ENCODE data around the gene PCSK4. TPM values are rescaled to one million over a fixed set of nuclear protein-coding genes. Genes with fewer than 3 reads are reported as not detected.
A peak's percentile ranks its signal among the peaks of the same experiment; 100 is the strongest.

PCSK4 gene
- total RNA-seq, 1 experiment from 2014 or later, result 9.9 TPM

DNA sequence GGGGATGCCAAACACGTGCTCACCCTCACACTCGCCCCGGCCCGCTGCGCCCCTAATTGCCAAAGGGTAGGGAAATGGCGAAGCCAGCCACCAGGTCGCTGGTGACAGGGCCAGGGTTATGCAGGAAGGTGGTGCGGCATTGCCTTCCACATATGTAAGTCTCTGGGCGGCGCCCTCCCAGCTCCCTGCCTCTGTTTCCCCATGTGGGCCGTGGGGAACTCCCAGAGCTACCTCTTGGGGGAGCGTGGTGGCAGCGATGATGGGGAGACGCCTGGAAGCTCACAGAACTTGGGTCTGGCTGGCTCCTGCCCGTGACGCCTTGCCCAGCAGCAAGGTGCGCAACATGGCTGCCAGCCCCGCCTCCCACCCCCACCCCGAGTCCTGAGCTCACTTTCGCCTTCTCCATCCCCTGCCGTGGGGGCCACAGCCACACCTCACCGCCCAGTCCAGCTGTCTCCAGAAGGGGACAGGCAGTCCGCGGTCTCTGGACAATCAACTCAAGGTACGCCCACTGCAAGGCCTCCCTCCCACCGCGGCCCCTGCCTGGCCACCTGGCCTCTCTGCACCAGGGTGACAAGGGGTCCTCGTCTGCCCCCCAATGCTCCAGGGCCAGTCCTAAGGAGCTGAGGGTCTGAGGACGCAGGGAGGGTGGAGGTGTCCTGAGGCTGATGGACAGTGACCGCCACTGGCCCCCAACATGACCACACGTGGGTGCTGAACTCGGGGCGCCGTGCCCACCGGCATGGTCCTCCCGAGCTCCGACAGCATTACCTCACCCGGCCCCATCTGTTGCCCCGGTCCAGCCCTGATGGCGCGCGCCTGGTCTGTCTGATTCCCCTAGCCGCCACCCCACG, 17.7 kb downstream of the PCSK4 start:
- Histone ChIP-seq H3K36me3 (ENCODE audit: control insufficient read depth, insufficient read depth, low read length) (no peaks in the 10 kb centered on the region), H3K4me1 (ENCODE audit: control insufficient read depth, insufficient read depth, low read length) (peaks cover 3% of the 10 kb centered on the region), H3K4me3 (ENCODE audit: low read depth in 2 of 2, low read length in 2 of 2) (no peak overlapping the region), H3K27ac (ENCODE audit: low read length) (no peak overlapping the region), H3K9me3 (ENCODE audit: control insufficient read depth, insufficient read depth, low read depth, low read length) (no peaks in the 10 kb centered on the region), H3K27me3 (ENCODE audit: control insufficient read depth, insufficient read depth, low read length) (no peaks in the 10 kb centered on the region)
- in situ Hi-C loops (cut with HindIII; ENCODE audit: low pct_unique_long_range_greater_than_20kb, low sequenced_read_pairs) (no loop called here), intact Hi-C loops (cut with micrococcal nuclease; ENCODE audit: unreplicated experiment) (no loop called here)
- no peak for TF ChIP-seq POLR2AphosphoS5 (IDR thresholded peaks at IDR 0.05; ENCODE audit: low read depth, low read length)
- no peak for TF ChIP-seq SIN3A (IDR thresholded peaks at IDR 0.05; ENCODE audit: borderline replicate concordance, insufficient read depth, low read depth, low read length)
- no TSS peak for BruUV-seq (replicated peaks)
- CTCF ChIA-PET, result no interaction called here
- POLR2A ChIA-PET, result interaction anchor here (0.6 kb wide), 1 partner anchor 15 kb away, joined by 6 read pairs; no protein-coding TSS in a partner anchor
- ATAC-seq (no peak), DNase-seq (ENCODE audit: low read depth, low spot score) (no peak)

DNA sequence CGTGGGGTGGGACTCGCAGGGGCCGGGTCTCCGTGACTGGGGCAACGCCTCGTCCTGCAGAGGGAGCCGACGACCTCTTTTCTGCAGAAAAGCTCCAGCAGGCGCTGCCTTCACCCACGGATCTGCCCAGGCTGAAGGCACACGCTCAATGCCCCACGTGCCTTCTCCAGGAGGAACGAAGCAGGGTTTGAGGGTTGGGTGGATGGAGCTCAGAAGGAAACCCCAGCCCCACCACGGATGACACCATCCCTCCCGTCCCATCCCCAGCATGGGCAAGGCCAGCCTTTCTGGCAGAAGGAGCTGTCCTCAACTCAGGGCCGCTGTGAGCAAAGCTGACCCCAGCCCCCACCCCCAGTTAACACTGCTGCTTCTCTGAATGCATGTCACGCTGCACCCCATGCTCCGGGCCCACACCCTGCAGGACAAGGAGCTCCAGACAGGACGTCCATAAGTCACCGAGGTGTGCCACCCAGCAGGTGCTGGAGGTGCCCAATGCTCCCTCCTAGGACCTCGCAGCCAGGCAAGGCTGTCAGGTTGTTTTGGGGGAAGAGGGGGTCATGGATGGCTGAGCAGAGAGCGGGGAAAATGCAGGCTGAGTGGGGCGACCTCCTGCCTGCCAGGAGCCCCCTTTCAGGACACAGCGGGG, 18.5 kb downstream of the PCSK4 start:
- Histone ChIP-seq H3K27ac (ENCODE audit: low read length) (no peak overlapping the region), H3K9me3 (ENCODE audit: control insufficient read depth, insufficient read depth, low read depth, low read length) (no peaks in the 10 kb centered on the region), H3K4me1 (ENCODE audit: control insufficient read depth, insufficient read depth, low read length) (no peaks in the 10 kb centered on the region), H3K36me3 (ENCODE audit: control insufficient read depth, insufficient read depth, low read length) (no peaks in the 10 kb centered on the region), H3K4me3 (ENCODE audit: low read depth in 2 of 2, low read length in 2 of 2) (no peak overlapping the region), H3K27me3 (ENCODE audit: control insufficient read depth, insufficient read depth, low read length) (no peaks in the 10 kb centered on the region)
- DNase-seq (ENCODE audit: low read depth, low spot score) (no peak), ATAC-seq (peak; percentile 28)
- ChIA-PET POLR2A (no interaction called here), CTCF (interaction anchor here (0.6 kb wide), 1 partner anchor 180 kb away, joined by 3 read pairs; no protein-coding TSS in a partner anchor)
- intact Hi-C loops (cut with micrococcal nuclease; ENCODE audit: unreplicated experiment) (no loop called here), in situ Hi-C loops (cut with HindIII; ENCODE audit: low pct_unique_long_range_greater_than_20kb, low sequenced_read_pairs) (no loop called here)
- no TSS peak for BruUV-seq (replicated peaks)
- TF ChIP-seq TCF7L2 (IDR thresholded peaks at IDR 0.05; ENCODE audit: low read depth, low read length), result no peak
- TF ChIP-seq, protein P1, sequence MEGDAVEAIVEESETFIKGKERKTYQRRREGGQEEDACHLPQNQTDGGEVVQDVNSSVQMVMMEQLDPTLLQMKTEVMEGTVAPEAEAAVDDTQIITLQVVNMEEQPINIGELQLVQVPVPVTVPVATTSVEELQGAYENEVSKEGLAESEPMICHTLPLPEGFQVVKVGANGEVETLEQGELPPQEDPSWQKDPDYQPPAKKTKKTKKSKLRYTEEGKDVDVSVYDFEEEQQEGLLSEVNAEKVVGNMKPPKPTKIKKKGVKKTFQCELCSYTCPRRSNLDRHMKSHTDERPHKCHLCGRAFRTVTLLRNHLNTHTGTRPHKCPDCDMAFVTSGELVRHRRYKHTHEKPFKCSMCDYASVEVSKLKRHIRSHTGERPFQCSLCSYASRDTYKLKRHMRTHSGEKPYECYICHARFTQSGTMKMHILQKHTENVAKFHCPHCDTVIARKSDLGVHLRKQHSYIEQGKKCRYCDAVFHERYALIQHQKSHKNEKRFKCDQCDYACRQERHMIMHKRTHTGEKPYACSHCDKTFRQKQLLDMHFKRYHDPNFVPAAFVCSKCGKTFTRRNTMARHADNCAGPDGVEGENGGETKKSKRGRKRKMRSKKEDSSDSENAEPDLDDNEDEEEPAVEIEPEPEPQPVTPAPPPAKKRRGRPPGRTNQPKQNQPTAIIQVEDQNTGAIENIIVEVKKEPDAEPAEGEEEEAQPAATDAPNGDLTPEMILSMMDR (IDR thresholded peaks at IDR 0.05), result no peak; the same call in 1 of the 2 replicates
- TF ChIP-seq, protein P2, sequence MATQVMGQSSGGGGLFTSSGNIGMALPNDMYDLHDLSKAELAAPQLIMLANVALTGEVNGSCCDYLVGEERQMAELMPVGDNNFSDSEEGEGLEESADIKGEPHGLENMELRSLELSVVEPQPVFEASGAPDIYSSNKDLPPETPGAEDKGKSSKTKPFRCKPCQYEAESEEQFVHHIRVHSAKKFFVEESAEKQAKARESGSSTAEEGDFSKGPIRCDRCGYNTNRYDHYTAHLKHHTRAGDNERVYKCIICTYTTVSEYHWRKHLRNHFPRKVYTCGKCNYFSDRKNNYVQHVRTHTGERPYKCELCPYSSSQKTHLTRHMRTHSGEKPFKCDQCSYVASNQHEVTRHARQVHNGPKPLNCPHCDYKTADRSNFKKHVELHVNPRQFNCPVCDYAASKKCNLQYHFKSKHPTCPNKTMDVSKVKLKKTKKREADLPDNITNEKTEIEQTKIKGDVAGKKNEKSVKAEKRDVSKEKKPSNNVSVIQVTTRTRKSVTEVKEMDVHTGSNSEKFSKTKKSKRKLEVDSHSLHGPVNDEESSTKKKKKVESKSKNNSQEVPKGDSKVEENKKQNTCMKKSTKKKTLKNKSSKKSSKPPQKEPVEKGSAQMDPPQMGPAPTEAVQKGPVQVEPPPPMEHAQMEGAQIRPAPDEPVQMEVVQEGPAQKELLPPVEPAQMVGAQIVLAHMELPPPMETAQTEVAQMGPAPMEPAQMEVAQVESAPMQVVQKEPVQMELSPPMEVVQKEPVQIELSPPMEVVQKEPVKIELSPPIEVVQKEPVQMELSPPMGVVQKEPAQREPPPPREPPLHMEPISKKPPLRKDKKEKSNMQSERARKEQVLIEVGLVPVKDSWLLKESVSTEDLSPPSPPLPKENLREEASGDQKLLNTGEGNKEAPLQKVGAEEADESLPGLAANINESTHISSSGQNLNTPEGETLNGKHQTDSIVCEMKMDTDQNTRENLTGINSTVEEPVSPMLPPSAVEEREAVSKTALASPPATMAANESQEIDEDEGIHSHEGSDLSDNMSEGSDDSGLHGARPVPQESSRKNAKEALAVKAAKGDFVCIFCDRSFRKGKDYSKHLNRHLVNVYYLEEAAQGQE (IDR thresholded peaks at IDR 0.05; ENCODE audit: insufficient read depth in 1 of 2, low read depth in 2 of 2, low read length in 1 of 2), result no peak
- no peak for TF ChIP-seq SIN3A (IDR thresholded peaks at IDR 0.05; ENCODE audit: borderline replicate concordance, insufficient read depth, low read depth, low read length)
- no peak for TF ChIP-seq POLR2AphosphoS5 (IDR thresholded peaks at IDR 0.05; ENCODE audit: low read depth, low read length)

All from Panc1 (cell line).